ENCODE measurements around the gene ERP29. TPM values are rescaled to one million over a fixed set of nuclear protein-coding genes. Genes with fewer than 3 reads are reported as not detected.
A peak's percentile ranks its signal among the peaks of the same experiment; 100 is the strongest.

The ERP29 gene
- total RNA-seq, 1 donor from 2014 or later, result 93.8 TPM

DNA sequence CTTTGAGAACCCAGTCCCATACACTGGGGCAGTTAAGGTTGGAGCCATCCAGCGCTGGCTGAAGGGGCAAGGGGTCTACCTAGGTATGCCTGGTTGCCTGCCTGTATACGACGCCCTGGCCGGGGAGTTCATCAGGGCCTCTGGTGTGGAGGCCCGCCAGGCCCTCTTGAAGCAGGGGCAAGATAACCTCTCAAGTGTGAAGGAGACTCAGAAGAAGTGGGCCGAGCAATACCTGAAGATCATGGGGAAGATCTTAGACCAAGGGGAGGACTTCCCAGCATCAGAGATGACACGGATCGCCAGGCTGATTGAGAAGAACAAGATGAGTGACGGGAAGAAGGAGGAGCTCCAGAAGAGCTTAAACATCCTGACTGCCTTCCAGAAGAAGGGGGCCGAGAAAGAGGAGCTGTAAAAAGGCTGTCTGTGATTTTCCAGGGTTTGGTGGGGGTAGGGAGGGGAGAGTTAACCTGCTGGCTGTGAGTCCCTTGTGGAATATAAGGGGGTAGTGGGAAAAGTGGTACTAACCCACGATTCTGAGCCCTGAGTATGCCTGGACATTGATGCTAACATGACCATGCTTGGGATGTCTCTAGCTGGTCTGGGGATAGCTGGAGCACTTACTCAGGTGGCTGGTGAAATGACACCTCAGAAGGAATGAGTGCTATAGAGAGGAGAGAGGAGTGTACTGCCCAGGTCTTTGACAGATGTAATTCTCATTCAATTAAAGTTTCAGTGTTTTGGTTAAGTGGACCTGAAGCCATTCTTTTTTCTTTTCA is 9.2 kb downstream of the ERP29 start:
- DNase-seq (ENCODE audit: low read depth) (no peak), FAIRE-seq (no peak)
- Histone ChIP-seq H3K79me2 (ENCODE audit: insufficient read depth, low read length) (peaks cover 48% of the 10 kb centered on the region), H3K4me1 (ENCODE audit: insufficient read depth, low read length) (peaks cover 12% of the 10 kb centered on the region), H3K27me3 (ENCODE audit: insufficient read depth, low read length) (no peaks in the 10 kb centered on the region), H3K4me3 (ENCODE audit: insufficient read depth, low read depth, low read length) (no peak overlapping the region), H3K36me3 (ENCODE audit: insufficient read depth, low read length) (peaks cover 31% of the 10 kb centered on the region), H4K20me1 (ENCODE audit: insufficient read depth, low read length) (peaks cover 29% of the 10 kb centered on the region), H2AFZ (ENCODE audit: low read depth, low read length) (no peak overlapping the region), H3K9ac (ENCODE audit: low read length) (no peak overlapping the region), H3K4me2 (ENCODE audit: low read length) (no peak overlapping the region), H3K9me3 (ENCODE audit: insufficient read depth, low read depth, low read length) (no peaks in the 10 kb centered on the region), H3K27ac (ENCODE audit: low read depth, low read length) (no peak overlapping the region)
- Mint-ChIP-seq H3K27ac (ENCODE audit: unreplicated experiment) (no peak overlapping the region), H3K36me3 (ENCODE audit: low read depth, unreplicated experiment) (peaks cover 9% of the 10 kb centered on the region), H3K4me1 (ENCODE audit: low read depth, unreplicated experiment) (peaks cover 15% of the 10 kb centered on the region), H3K27me3 (ENCODE audit: low read depth, unreplicated experiment) (no peaks in the 10 kb centered on the region), H3K4me3 (ENCODE audit: unreplicated experiment) (no peak overlapping the region), H3K9me3 (ENCODE audit: unreplicated experiment) (no peaks in the 10 kb centered on the region)
- TF ChIP-seq, protein P1, sequence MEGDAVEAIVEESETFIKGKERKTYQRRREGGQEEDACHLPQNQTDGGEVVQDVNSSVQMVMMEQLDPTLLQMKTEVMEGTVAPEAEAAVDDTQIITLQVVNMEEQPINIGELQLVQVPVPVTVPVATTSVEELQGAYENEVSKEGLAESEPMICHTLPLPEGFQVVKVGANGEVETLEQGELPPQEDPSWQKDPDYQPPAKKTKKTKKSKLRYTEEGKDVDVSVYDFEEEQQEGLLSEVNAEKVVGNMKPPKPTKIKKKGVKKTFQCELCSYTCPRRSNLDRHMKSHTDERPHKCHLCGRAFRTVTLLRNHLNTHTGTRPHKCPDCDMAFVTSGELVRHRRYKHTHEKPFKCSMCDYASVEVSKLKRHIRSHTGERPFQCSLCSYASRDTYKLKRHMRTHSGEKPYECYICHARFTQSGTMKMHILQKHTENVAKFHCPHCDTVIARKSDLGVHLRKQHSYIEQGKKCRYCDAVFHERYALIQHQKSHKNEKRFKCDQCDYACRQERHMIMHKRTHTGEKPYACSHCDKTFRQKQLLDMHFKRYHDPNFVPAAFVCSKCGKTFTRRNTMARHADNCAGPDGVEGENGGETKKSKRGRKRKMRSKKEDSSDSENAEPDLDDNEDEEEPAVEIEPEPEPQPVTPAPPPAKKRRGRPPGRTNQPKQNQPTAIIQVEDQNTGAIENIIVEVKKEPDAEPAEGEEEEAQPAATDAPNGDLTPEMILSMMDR (IDR thresholded peaks at IDR 0.05; ENCODE audit: insufficient read depth, low read depth, low read length), result no peak
- no peak for TF ChIP-seq EZH2 (IDR thresholded peaks at IDR 0.05; ENCODE audit: insufficient read depth, low read length)

DNA sequence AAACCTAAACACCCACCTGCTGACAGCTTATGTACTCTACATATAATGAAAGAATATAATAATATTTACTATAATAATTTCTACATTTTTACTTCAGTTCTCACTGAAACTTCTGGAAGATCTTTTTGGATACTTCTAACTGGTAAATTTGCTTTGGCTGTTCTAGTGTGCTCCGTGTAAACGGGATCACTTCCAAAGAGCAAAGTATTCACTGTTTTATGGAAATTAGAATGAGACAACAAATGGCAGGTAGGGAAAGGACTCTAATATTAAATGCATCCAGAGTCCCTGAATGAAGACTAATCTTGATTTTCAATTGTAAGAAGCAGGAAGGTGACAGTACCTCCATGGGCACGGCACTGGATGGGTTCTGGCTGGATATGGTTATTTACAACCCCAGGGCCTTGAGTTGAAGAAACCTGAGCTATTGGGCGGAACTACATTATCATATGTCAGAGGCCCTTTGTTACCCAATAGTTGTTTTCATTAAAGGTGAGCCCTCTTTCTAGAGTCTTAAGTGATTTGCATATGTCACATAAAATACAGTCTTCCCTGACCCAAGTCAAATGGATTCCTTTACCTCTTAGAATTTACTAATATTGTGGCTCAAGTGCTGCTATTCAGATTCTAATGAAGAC is 10.7 kb downstream of the ERP29 start:
- peaks cover 10% of the 10 kb centered on the region for H3K36me3 Mint-ChIP-seq (ENCODE audit: low read depth, unreplicated experiment)
- Histone ChIP-seq H3K9ac (ENCODE audit: low read length) (no peak overlapping the region), H3K27ac (ENCODE audit: low read depth, low read length) (no peak overlapping the region), H2AFZ (ENCODE audit: low read depth, low read length) (no peak overlapping the region), H3K9me3 (ENCODE audit: insufficient read depth, low read depth, low read length) (no peaks in the 10 kb centered on the region), H3K79me2 (ENCODE audit: insufficient read depth, low read length) (peaks cover 36% of the 10 kb centered on the region), H3K4me2 (ENCODE audit: low read length) (no peak overlapping the region), H3K4me1 (ENCODE audit: insufficient read depth, low read length) (peaks cover 8% of the 10 kb centered on the region), H3K4me3 (ENCODE audit: insufficient read depth, low read depth, low read length) (no peak overlapping the region), H3K36me3 (ENCODE audit: insufficient read depth, low read length) (peaks cover 41% of the 10 kb centered on the region), H4K20me1 (ENCODE audit: insufficient read depth, low read length) (peaks cover 19% of the 10 kb centered on the region), H3K27me3 (ENCODE audit: insufficient read depth, low read length) (no peaks in the 10 kb centered on the region)
- H3K27me3 Mint-ChIP-seq (ENCODE audit: low read depth, unreplicated experiment), result no peaks in the 10 kb centered on the region
- no peak overlapping the region for H3K27ac Mint-ChIP-seq (ENCODE audit: unreplicated experiment)
- DNase-seq (ENCODE audit: low read depth) (no peak), FAIRE-seq (no peak)
- no peak for TF ChIP-seq EZH2 (IDR thresholded peaks at IDR 0.05; ENCODE audit: insufficient read depth, low read length)
- no peak overlapping the region for H3K4me3 Mint-ChIP-seq (ENCODE audit: unreplicated experiment)
- H3K4me1 Mint-ChIP-seq (ENCODE audit: low read depth, unreplicated experiment), result peaks cover 11% of the 10 kb centered on the region
- H3K9me3 Mint-ChIP-seq (ENCODE audit: unreplicated experiment), result no peaks in the 10 kb centered on the region

DNA sequence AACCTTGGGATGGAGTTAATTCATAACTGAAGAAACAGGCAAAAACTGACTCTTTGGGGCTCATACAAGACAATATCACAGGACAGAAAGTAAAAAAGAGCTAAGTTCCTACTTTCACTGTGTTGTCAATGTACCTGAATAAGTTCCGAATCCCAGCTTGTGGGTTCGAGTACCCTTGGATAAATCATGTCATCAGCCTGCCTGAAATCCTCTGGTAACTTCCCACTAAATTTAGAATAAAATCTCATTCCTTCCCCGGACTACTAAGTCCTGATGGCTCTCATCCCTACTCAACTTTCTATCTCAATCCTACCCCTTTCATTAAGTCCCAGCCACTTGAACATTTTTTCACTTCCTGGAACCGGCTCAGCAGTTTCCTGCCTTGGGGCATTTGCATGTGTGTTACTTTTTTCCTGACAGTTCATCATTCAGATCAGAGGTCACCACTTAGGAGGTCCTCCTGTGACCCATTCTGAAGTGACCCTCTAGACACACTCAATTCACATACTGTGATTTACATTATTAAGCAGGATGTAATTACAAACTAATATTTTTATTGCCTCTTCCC is 12.7 kb downstream of the ERP29 start:
- no peak overlapping the region for H3K4me2 ChIP-seq (ENCODE audit: low read length)
- no peaks in the 10 kb centered on the region for H3K4me1 ChIP-seq (ENCODE audit: insufficient read depth, low read length)
- H3K9me3 ChIP-seq (ENCODE audit: insufficient read depth, low read depth, low read length), result no peaks in the 10 kb centered on the region
- no peak overlapping the region for H2AFZ ChIP-seq (ENCODE audit: low read depth, low read length)
- Mint-ChIP-seq H3K36me3 (ENCODE audit: low read depth, unreplicated experiment) (peaks cover 6% of the 10 kb centered on the region), H3K4me1 (ENCODE audit: low read depth, unreplicated experiment) (peaks cover 5% of the 10 kb centered on the region), H3K27ac (ENCODE audit: unreplicated experiment) (peak overlapping the region; percentile 76), H3K27me3 (ENCODE audit: low read depth, unreplicated experiment) (no peaks in the 10 kb centered on the region), H3K4me3 (ENCODE audit: unreplicated experiment) (no peak overlapping the region), H3K9me3 (ENCODE audit: unreplicated experiment) (no peaks in the 10 kb centered on the region)
- DNase-seq (ENCODE audit: low read depth) (no peak), FAIRE-seq (no peak)
- TF ChIP-seq, protein P1 (IDR thresholded peaks at IDR 0.05; ENCODE audit: insufficient read depth, low read depth, low read length), result no peak
- no peak for TF ChIP-seq EZH2 (IDR thresholded peaks at IDR 0.05; ENCODE audit: insufficient read depth, low read length)
- peaks cover 42% of the 10 kb centered on the region for H3K36me3 ChIP-seq (ENCODE audit: insufficient read depth, low read length)
- no peak overlapping the region for H3K27ac ChIP-seq (ENCODE audit: low read depth, low read length)
- peaks cover 3% of the 10 kb centered on the region for H4K20me1 ChIP-seq (ENCODE audit: insufficient read depth, low read length)
- no peaks in the 10 kb centered on the region for H3K27me3 ChIP-seq (ENCODE audit: insufficient read depth, low read length)
- no peak overlapping the region for H3K4me3 ChIP-seq (ENCODE audit: insufficient read depth, low read depth, low read length)
- H3K79me2 ChIP-seq (ENCODE audit: insufficient read depth, low read length), result peaks cover 20% of the 10 kb centered on the region
- no peak overlapping the region for H3K9ac ChIP-seq (ENCODE audit: low read length)

Data from astrocyte (in vitro differentiated cells and primary cell).